OCI-LY3 (cell line): ENCODE results near the gene FGGY.

Source experiments
- H2AFZ ChIP-seq: fragments of 200-600, 300-600 bp; shearing (Covaris generic); 2 replicates; pipeline ENCODE4 v1.6.0; 2014; ENCODE audit warnings: antibody characterized with exemption, low read depth, low read length
- H3K27ac ChIP-seq: fragments of 200-600, 300-600 bp; sonication (generic); 2 replicates; pipeline ENCODE4 v1.5.1; 2014; ENCODE audit warnings: mild to moderate bottlenecking, low read length, moderate library complexity, mixed read lengths
- H3K27me3 ChIP-seq: fragments of 200-600, 300-600 bp; sonication (generic); 2 replicates; pipeline ENCODE4 v1.6.1; 2014; ENCODE audit warnings: low read depth, low read length, mixed read lengths
- H3K36me3 ChIP-seq: fragments of 200-600, 300-600 bp; sonication (generic); replicated peaks from 2 replicates; pipeline ENCODE3; 2014; ENCODE audit warnings: low read depth, low read length, mixed read lengths
- H3K4me1 ChIP-seq: fragments of 300-600, 200-600 bp; sonication (generic); 2 replicates; pipeline ENCODE4 v1.6.1; 2014; ENCODE audit warnings: low read length, mixed read lengths
- H3K4me2 ChIP-seq: fragments of 200-600, 300-600 bp; sonication (generic); 2 replicates; pipeline ENCODE4 v1.6.1; 2014; ENCODE audit warnings: low read length, mixed read lengths
- H3K4me3 ChIP-seq: fragments of 300-600, 200-600 bp; sonication (generic); 2 replicates; pipeline ENCODE4 v1.5.1; 2014; ENCODE audit warnings: antibody characterized with exemption, mild to moderate bottlenecking, low read length, moderate library complexity
- H3K79me2 ChIP-seq: fragments of 300-600, 200-600 bp; shearing (Covaris generic); 2 replicates; pipeline ENCODE4 v1.6.1; 2014; ENCODE audit warnings: mild to moderate bottlenecking, low read length, mixed read lengths
- H3K9ac ChIP-seq: fragments of 300-600, 200-600 bp; shearing (Covaris generic); 2 replicates; pipeline ENCODE4 v1.6.0; 2014; ENCODE audit warnings: mild to moderate bottlenecking, low read length, moderate library complexity
- H3K9me3 ChIP-seq: fragments of 200-600, 300-600 bp; shearing (Covaris generic); 2 replicates; pipeline ENCODE4 v1.6.1; 2014; ENCODE audit warnings: low read length, mixed read lengths; ENCODE audit not compliant: insufficient read depth
- H4K20me1 ChIP-seq: fragments of 200-600, 300-600 bp; sonication (generic); 2 replicates; pipeline ENCODE4 v1.6.1; 2016; ENCODE audit warnings: low read length, mixed read lengths; ENCODE audit not compliant: insufficient read depth
- CTCF ChIP-seq: fragments of 200-600, 300-600 bp; sonication (generic); IDR thresholded peaks from 2 replicates; pipeline ENCODE4 v1.5.1; 2014; ENCODE audit warnings: antibody characterized with exemption, low read length, low read depth
- EZH2phosphoT487 ChIP-seq: fragments of 200-600 bp; shearing (Covaris generic); IDR thresholded peaks from 2 replicates; pipeline ENCODE4 v1.6.1; 2018; ENCODE audit warnings: antibody characterized with exemption, mixed run types, low read depth

The FGGY gene

GRCh38 chr1:59305188-59305587 is 8.3 kb downstream of the FGGY start:
- Histone ChIP-seq H3K4me1 (no peaks in the 10 kb centered on the region), H2AFZ (no peak overlapping the region)

GRCh38 chr1:59307591-59307990 is 10.7 kb downstream of the FGGY start:
- Histone ChIP-seq H3K27ac (no peak overlapping the region), H3K9me3 (no peaks in the 10 kb centered on the region), H4K20me1 (no peaks in the 10 kb centered on the region), H2AFZ (no peak overlapping the region), H3K79me2 (no peaks in the 10 kb centered on the region), H3K36me3 (no peaks in the 10 kb centered on the region), H3K4me1 (no peaks in the 10 kb centered on the region), H3K27me3 (no peaks in the 10 kb centered on the region), H3K4me2 (no peak overlapping the region), H3K9ac (no peak overlapping the region), H3K4me3 (no peak overlapping the region)
- TF ChIP-seq EZH2phosphoT487 (no peak), CTCF (no peak)

More at GRCh38 chr1:59305188-59305587, 8.3 kb downstream of the FGGY start:
- no peak overlapping the region for H3K27ac ChIP-seq
- peaks cover 4% of the 10 kb centered on the region for H3K36me3 ChIP-seq
- TF ChIP-seq EZH2phosphoT487 (no peak), CTCF (no peak)
- no peaks in the 10 kb centered on the region for H4K20me1 ChIP-seq
- H3K27me3 ChIP-seq: no peaks in the 10 kb centered on the region
- H3K9me3 ChIP-seq: no peaks in the 10 kb centered on the region
- no peak overlapping the region for H3K9ac ChIP-seq
- H3K79me2 ChIP-seq: no peaks in the 10 kb centered on the region
- no peak overlapping the region for H3K4me2 ChIP-seq
- H3K4me3 ChIP-seq: no peak overlapping the region

- Histone ChIP-seq H2AFZ (no peak overlapping the region), H3K9ac (no peak overlapping the region), H4K20me1 (no peaks in the 10 kb centered on the region), H3K79me2 (no peaks in the 10 kb centered on the region), H3K4me1 (no peaks in the 10 kb centered on the region), H3K9me3 (no peaks in the 10 kb centered on the region), H3K4me3 (no peak overlapping the region), H3K4me2 (no peak overlapping the region), H3K36me3 (no peaks in the 10 kb centered on the region), H3K27me3 (no peaks in the 10 kb centered on the region), H3K27ac (no peak overlapping the region)
- TF ChIP-seq EZH2phosphoT487 (no peak), CTCF (no peak)
Measured at GRCh38 chr1:59308839-59309238, 11.9 kb downstream of the FGGY start.

- H3K4me3 ChIP-seq: no peak overlapping the region
- no peaks in the 10 kb centered on the region for H3K4me1 ChIP-seq
- no peak overlapping the region for H3K9ac ChIP-seq
- no peaks in the 10 kb centered on the region for H3K79me2 ChIP-seq
- H4K20me1 ChIP-seq: no peaks in the 10 kb centered on the region
- no peaks in the 10 kb centered on the region for H3K36me3 ChIP-seq
- no peak for TF ChIP-seq CTCF
- no peak for TF ChIP-seq EZH2phosphoT487
- H2AFZ ChIP-seq: no peak overlapping the region
- H3K9me3 ChIP-seq: no peaks in the 10 kb centered on the region
- no peak overlapping the region for H3K27ac ChIP-seq
- no peak overlapping the region for H3K4me2 ChIP-seq
- no peaks in the 10 kb centered on the region for H3K27me3 ChIP-seq
Measured at GRCh38 chr1:59309392-59309791, 12.5 kb downstream of the FGGY start.
